GM12865 (cell line): ENCODE results near the gene CCNH.
A peak's percentile ranks its signal among the peaks of the same experiment; 100 is the strongest.

Experiments used
- DNase-seq: peaks from one replicate; pipeline ENCODE4 v3.0.0; 2010; ENCODE audit warnings: low read depth
- H3K4me3 ChIP-seq: 2 replicates; pipeline ENCODE4 v1.5.1; 2011; ENCODE audit warnings: mild to moderate bottlenecking, low read depth, low read length, control low read depth
- CTCF ChIP-seq: IDR thresholded peaks from 2 replicates; pipeline ENCODE4 v1.5.1; 2011; ENCODE audit warnings: low read length, control low read depth, low read depth, inconsistent platforms; ENCODE audit not compliant: insufficient read depth; ENCODE audit errors: missing control alignments

CCNH gene

GRCh38 chr5:87368601-87369000 lies 44.1 kb downstream of the CCNH start:
- no peak overlapping the region for H3K4me3 ChIP-seq
- no peak for DNase-seq
- TF ChIP-seq CTCF: no peak

DNA sequence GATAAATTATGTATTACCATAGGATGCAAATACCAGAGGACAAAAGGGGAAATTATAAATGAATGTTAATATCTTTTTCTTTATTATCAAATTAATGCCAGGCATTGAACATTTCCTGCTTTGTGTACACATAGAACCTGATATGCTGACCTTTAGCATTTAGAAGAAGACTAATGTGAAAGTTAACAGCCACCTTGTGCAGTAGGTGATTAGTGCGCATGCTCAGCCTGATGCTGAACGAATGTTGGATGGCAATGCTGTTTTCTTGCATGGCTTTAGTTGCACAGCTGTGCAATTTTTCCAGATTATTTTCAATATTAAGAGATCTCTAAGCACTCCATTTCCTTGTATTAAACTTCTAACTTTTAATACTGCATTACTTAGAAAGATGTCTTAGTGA lies 45.5 kb downstream of the CCNH start:
- no peak for TF ChIP-seq CTCF
- no peak overlapping the region for H3K4me3 ChIP-seq
- no peak for DNase-seq

DNA sequence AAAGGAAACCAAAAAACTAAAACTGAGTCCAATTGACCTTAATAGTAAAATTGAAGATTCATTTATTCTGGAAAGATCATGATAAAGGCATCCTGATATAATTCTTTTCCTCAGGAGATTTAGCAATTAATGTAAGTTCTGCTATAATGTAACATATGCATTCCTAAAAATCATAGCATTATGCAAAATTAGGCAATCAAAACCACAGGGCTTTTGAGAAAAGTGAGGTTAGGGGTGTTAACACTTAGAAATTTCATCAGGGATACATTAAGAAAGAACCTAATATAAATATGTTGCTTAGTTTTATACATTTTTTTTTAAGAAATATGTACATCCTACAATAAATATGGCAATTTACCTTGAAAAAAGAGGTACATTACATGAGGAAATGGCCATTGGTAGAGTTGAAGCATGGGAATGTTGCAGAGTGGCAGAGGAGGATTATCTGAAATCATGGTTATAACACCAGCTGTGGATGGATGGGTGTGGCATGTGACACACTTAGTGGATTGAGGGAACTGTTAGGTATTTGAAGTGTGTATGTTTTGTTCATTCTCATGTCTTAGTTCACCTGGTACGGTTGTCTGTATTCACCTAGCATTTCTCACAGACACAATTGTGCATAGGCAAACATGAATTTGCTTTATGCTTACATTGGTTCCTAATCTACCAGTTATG lies 51.1 kb downstream of the CCNH start:
- no peak for DNase-seq
- no peak overlapping the region for H3K4me3 ChIP-seq
- no peak for TF ChIP-seq CTCF

DNA sequence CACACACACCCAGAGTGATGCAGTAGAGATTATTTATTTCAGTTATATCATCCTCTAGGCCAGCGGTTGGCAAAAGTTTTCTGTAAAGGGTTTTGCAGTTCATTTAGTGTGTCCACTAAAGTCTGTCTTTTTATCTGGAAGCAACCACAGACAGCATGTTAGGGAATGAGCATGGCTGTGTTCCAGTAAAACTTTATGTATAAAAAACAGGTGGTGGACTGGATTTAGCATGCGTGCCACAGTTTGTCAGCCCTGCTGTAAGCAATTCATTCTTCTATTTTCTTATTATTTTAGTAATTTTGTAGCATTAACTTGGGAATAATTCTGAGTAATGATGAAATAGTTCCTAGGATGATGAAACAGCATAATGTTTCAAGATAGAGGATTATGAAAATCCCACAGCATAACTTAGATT lies 51.7 kb downstream of the CCNH start:
- H3K4me3 ChIP-seq: no peak overlapping the region
- DNase-seq: no peak
- TF ChIP-seq CTCF: no peak

DNA sequence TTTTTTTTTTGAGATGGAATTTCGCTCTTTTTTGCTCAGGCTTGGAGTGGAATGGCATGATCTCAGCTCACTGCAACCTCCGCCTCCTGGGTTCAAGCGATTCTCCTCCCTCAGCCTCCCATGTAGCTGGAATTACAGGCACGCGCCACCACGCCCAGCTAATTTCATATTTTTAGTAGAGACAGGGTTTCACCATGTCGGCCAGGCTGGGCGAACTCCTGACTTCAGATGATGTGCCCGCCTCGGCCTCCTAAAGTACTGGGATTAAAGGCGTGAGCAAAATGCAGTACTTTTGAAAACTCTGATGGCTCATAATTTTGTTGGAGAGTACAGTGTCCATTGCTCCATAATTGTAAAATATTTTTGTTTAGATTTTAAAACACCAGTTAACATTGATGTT lies 52.6 kb downstream of the CCNH start:
- H3K4me3 ChIP-seq: no peak overlapping the region
- no peak for DNase-seq
- no peak for TF ChIP-seq CTCF

GRCh38 chr5:87359106-87359505 lies 53.6 kb downstream of the CCNH start:
- no peak for TF ChIP-seq CTCF
- no peak for DNase-seq
- no peak overlapping the region for H3K4me3 ChIP-seq

GRCh38 chr5:87354496-87354895 lies 58.2 kb downstream of the CCNH start:
- DNase-seq: peak; percentile 14
- TF ChIP-seq CTCF: no peak
- no peak overlapping the region for H3K4me3 ChIP-seq
